Measurements from ENCODE around the gene FOXD2.

- no peak for TF ChIP-seq CTCF (IDR thresholded peaks at IDR 0.05)
- TF ChIP-seq POLR2A (IDR thresholded peaks at IDR 0.05) = no peak
These were observed 1.4 kb downstream of the FOXD2 start for GRCh38 chr1:47439017-47439818.
